Gastrocnemius medialis (tissue), 4 donors: ENCODE results near the gene CCL14. TPM values are rescaled to one million over a fixed set of nuclear protein-coding genes. Genes with fewer than 3 reads are reported as not detected.
"Not testable (repeated sequence)": the region's sequence is repeated elsewhere in the genome, so short reads cannot be mapped to it uniquely, and the experiment has no call there.

Source experiments
- ATAC-seq, 2 donors: fragments of 150-250 bp; one replicate each; pipeline ENCODE4 v1.9.1; 2016
- DNase-seq, 2 donors: peaks; one replicate each; pipeline ENCODE4 v3.0.0-alpha.2; 2019
- H3K27ac ChIP-seq, 4 donors: fragments of 200-600 bp; sonication (generic); 1 replicate in 1 of 4; 2 replicates in 3 of 4; pipeline ENCODE4 v1.5.1; 2016 to 2018; ENCODE audit warnings: mild to moderate bottlenecking in 2 of 4, moderate library complexity in 1 of 4
- H3K27me3 ChIP-seq, 3 donors: fragments of 200-600 bp; sonication (generic) in 2 of 3; 1 replicate in 1 of 3; 2 replicates in 2 of 3; pipeline versions ENCODE4 v1.5.1 to v1.6.0; 2016 to 2019; ENCODE audit warnings: mild to moderate bottlenecking in 1 of 3, moderate library complexity in 1 of 3
- H3K36me3 ChIP-seq, 2 donors: fragments of 200-600 bp; sonication (generic) in 1 of 2; one replicate each; pipeline ENCODE4 v1.5.1; 2017 to 2018
- H3K4me1 ChIP-seq, 2 donors: fragments of 200-600 bp; sonication (generic) in 1 of 2; one replicate each; pipeline ENCODE4 v1.5.1; 2016 to 2017; ENCODE audit warnings: mild to moderate bottlenecking in 2 of 2
- H3K4me3 ChIP-seq, 4 donors: fragments of 200-600 bp; sonication (generic) in 3 of 4; 1 replicate in 1 of 4; 2 replicates in 3 of 4; pipeline ENCODE4 v1.5.1; 2016 to 2019; ENCODE audit warnings: mild to moderate bottlenecking in 2 of 4
- H3K9me3 ChIP-seq, 3 donors: fragments of 200-600 bp; sonication (generic) in 2 of 3; 1 replicate in 1 of 3; 2 replicates in 2 of 3; pipeline ENCODE4 v1.5.1; 2016 to 2019
- CTCF ChIP-seq, 5 experiments: fragments of 450-650 bp in 3 of 5; fragments of 200-600 bp in 2 of 5; sonication (generic) in 2 of 5; IDR thresholded peaks in 4 of 5; conservative IDR thresholded peaks in 1 of 5; 1 replicate in 4 of 5; 2 replicates in 1 of 5; pipeline ENCODE4 v1.5.1; 2016 to 2019; ENCODE audit warnings: antibody characterized with exemption in 5 of 5, mild to moderate bottlenecking in 3 of 5, moderate library complexity in 3 of 5
- POLR2A ChIP-seq, 2 donors: fragments of 450-650 bp; IDR thresholded peaks; one replicate each; pipeline ENCODE4 v1.6.1; 2017; ENCODE audit warnings: antibody characterized with exemption in 2 of 2, mild to moderate bottlenecking in 2 of 2, moderate library complexity in 2 of 2
- in situ Hi-C, 4 donors: fragments of 200-750 bp; cut with MboI; loops; one replicate each; pipeline versions ENCODE4 v1.15.0 to v1.8.0; 2017; ENCODE audit warnings: low sequenced_read_pairs in 4 of 4
- intact Hi-C: fragments of 100-400 bp; cut with DNase I; formaldehyde crosslinking; loops from one replicate; pipeline ENCODE4 v1.15.1; 2023; ENCODE audit warnings: low total_unique reads
- total RNA-seq, 4 donors: library from RNA; depleted of rRNA; stranded (reverse); fragments of >200 nt; gene quantifications; one replicate each; pipeline versions ENCODE4 v1.1.0 to v1.2.3, GENCODE V29; 2016

The CCL14 gene
- total RNA-seq, 4 donors from 2014 or later, result 4.9 to 25.9 (median 12.1) TPM

- intact Hi-C loops (no loop called here), in situ Hi-C loops (no loop called here)
- no peaks in the 10 kb centered on the region for H3K9me3 ChIP-seq
- no peak overlapping the region for H3K27ac ChIP-seq
- no peak for DNase-seq
- TF ChIP-seq CTCF (IDR thresholded peaks at IDR 0.05 in 4 of 5, conservative IDR thresholded peaks at IDR 0.05 in 1 of 5), result no peak
- TF ChIP-seq POLR2A (IDR thresholded peaks at IDR 0.05), result no peak
- H3K4me3 ChIP-seq, result no peak overlapping the region
- no peaks in the 10 kb centered on the region for H3K36me3 ChIP-seq
- H3K4me1 ChIP-seq, result no peaks in the 10 kb centered on the region
- ATAC-seq, result no peak
- no peaks in the 10 kb centered on the region for H3K27me3 ChIP-seq
Measured at GRCh38 chr17:36024106-36024869, 37.8 kb upstream of the CCL14 start.

- H3K4me3 ChIP-seq, result no peak overlapping the region
- H3K36me3 ChIP-seq, result no peaks in the 10 kb centered on the region
- no peaks in the 10 kb centered on the region for H3K9me3 ChIP-seq
- in situ Hi-C loops, result no loop called here
- no peak for DNase-seq
- TF ChIP-seq CTCF (IDR thresholded peaks at IDR 0.05 in 4 of 5, conservative IDR thresholded peaks at IDR 0.05 in 1 of 5), result no peak
- TF ChIP-seq POLR2A (IDR thresholded peaks at IDR 0.05), result no peak
- no peak for ATAC-seq
- H3K27ac ChIP-seq, result no peak overlapping the region
- intact Hi-C loops, result no loop called here
- no peaks in the 10 kb centered on the region for H3K27me3 ChIP-seq
- H3K4me1 ChIP-seq, result no peaks in the 10 kb centered on the region
Measured at GRCh38 chr17:36019423-36019822, 32.9 kb upstream of the CCL14 start.

GRCh38 chr17:36017799-36018198 is 31.3 kb upstream of the CCL14 start, which contains the start of gene CCL23:
Gene CCL23 (minus strand): TSS chr17:36017972. CDS start chr17:36017897, 75 bp downstream.
- Histone ChIP-seq H3K4me1 (no peaks in the 10 kb centered on the region), H3K9me3 (no peaks in the 10 kb centered on the region), H3K27ac (no peak within 1 kb of the TSS), H3K36me3 (no peaks in the 10 kb centered on the region), H3K4me3 (no peak within 1 kb of the TSS), H3K27me3 (no peaks in the 10 kb centered on the region)
- intact Hi-C loops (no loop called here), in situ Hi-C loops (no loop called here)
- ATAC-seq (no peak), DNase-seq (no peak)
- no peak for TF ChIP-seq POLR2A (IDR thresholded peaks at IDR 0.05)
- TF ChIP-seq CTCF (IDR thresholded peaks at IDR 0.05 in 4 of 5, conservative IDR thresholded peaks at IDR 0.05 in 1 of 5), result no peak

- in situ Hi-C loops, result no loop called here
- no peak for DNase-seq
- no peak for ATAC-seq
- intact Hi-C loops, result no loop called here
- H3K36me3 ChIP-seq, result no peaks in the 10 kb centered on the region
- no peaks in the 10 kb centered on the region for H3K27me3 ChIP-seq
- no peak overlapping the region for H3K27ac ChIP-seq
- H3K9me3 ChIP-seq, result no peaks in the 10 kb centered on the region
- no peaks in the 10 kb centered on the region for H3K4me1 ChIP-seq
- no peak overlapping the region for H3K4me3 ChIP-seq
- no peak for TF ChIP-seq POLR2A (IDR thresholded peaks at IDR 0.05)
- no peak for TF ChIP-seq CTCF (IDR thresholded peaks at IDR 0.05 in 4 of 5, conservative IDR thresholded peaks at IDR 0.05 in 1 of 5)
Measured at GRCh38 chr17:36016555-36016954, 30.0 kb upstream of the CCL14 start.

- H3K27ac ChIP-seq, H3K4me1 ChIP-seq, H3K9me3 ChIP-seq, intact Hi-C loops, DNase-seq, in situ Hi-C loops, ATAC-seq, H3K27me3 ChIP-seq, H3K4me3 ChIP-seq, H3K36me3 ChIP-seq: not testable (repeated sequence)
Measured at GRCh38 chr17:36015895-36016294, 29.4 kb upstream of the CCL14 start.
